ENCODE results near the gene LLGL1.

Gene LLGL1

GRCh38 chr17:18230288-18231141, 5.1 kb downstream of the LLGL1 start:
- no peak for DNase-seq (ENCODE audit: low spot score)

- no peak for DNase-seq (ENCODE audit: low spot score)
Measured at GRCh38 chr17:18231164-18231563, 5.7 kb downstream of the LLGL1 start.

GRCh38 chr17:18233803-18234518, 8.5 kb downstream of the LLGL1 start:
- no peak for DNase-seq (ENCODE audit: low spot score)

- no peak for DNase-seq (ENCODE audit: low spot score)
Measured at GRCh38 chr17:18234853-18235380, 9.5 kb downstream of the LLGL1 start.

- no peak for DNase-seq (ENCODE audit: low spot score)
Measured at GRCh38 chr17:18235743-18236256, 10.4 kb downstream of the LLGL1 start.

- DNase-seq (ENCODE audit: low spot score), result no peak
Measured at GRCh38 chr17:18236494-18236893, 11.1 kb downstream of the LLGL1 start.

GRCh38 chr17:18237461-18237860, 12.0 kb downstream of the LLGL1 start:
- DNase-seq (ENCODE audit: low spot score), result no peak

GRCh38 chr17:18238299-18238698, 12.9 kb downstream of the LLGL1 start:
- DNase-seq (ENCODE audit: low spot score), result no peak

- DNase-seq (ENCODE audit: low spot score), result no peak
Measured at GRCh38 chr17:18240449-18240848, 15.0 kb downstream of the LLGL1 start.

GRCh38 chr17:18241229-18241871, 15.9 kb downstream of the LLGL1 start:
- DNase-seq (ENCODE audit: low spot score), result no peak

GRCh38 chr17:18245038-18245776, 19.8 kb downstream of the LLGL1 start:
- no peak for DNase-seq (ENCODE audit: low spot score)

GRCh38 chr17:18246109-18246725, 20.8 kb downstream of the LLGL1 start:
- no peak for DNase-seq (ENCODE audit: low spot score)

- DNase-seq (ENCODE audit: low spot score), result no peak
Measured at GRCh38 chr17:18246880-18247612, 21.6 kb downstream of the LLGL1 start.

- DNase-seq (ENCODE audit: low spot score), result no peak
Measured at GRCh38 chr17:18247613-18248001, 22.2 kb downstream of the LLGL1 start.

- DNase-seq (ENCODE audit: low spot score), result peak; percentile 95
Measured at GRCh38 chr17:18248300-18248731, 22.9 kb downstream of the LLGL1 start.

GRCh38 chr17:18248811-18249210, 23.4 kb downstream of the LLGL1 start:
- no peak for DNase-seq (ENCODE audit: low spot score)

GRCh38 chr17:18250259-18250658, 24.8 kb downstream of the LLGL1 start:
- no peak for DNase-seq (ENCODE audit: low spot score)

GRCh38 chr17:18250708-18251107, 25.3 kb downstream of the LLGL1 start:
- DNase-seq (ENCODE audit: low spot score), result no peak

GRCh38 chr17:18251204-18251603, 25.8 kb downstream of the LLGL1 start:
- no peak for DNase-seq (ENCODE audit: low spot score)

GRCh38 chr17:18252160-18252559, 26.7 kb downstream of the LLGL1 start:
- no peak for DNase-seq (ENCODE audit: low spot score)
